NCI-H2107 (cell line): Measurements from ENCODE around the gene SOST.

ENCODE experiments used
- DNase-seq: peaks from one replicate; lab custom pipeline; 2025; lab: John Stamatoyannopoulos, UW

The SOST gene

DNA sequence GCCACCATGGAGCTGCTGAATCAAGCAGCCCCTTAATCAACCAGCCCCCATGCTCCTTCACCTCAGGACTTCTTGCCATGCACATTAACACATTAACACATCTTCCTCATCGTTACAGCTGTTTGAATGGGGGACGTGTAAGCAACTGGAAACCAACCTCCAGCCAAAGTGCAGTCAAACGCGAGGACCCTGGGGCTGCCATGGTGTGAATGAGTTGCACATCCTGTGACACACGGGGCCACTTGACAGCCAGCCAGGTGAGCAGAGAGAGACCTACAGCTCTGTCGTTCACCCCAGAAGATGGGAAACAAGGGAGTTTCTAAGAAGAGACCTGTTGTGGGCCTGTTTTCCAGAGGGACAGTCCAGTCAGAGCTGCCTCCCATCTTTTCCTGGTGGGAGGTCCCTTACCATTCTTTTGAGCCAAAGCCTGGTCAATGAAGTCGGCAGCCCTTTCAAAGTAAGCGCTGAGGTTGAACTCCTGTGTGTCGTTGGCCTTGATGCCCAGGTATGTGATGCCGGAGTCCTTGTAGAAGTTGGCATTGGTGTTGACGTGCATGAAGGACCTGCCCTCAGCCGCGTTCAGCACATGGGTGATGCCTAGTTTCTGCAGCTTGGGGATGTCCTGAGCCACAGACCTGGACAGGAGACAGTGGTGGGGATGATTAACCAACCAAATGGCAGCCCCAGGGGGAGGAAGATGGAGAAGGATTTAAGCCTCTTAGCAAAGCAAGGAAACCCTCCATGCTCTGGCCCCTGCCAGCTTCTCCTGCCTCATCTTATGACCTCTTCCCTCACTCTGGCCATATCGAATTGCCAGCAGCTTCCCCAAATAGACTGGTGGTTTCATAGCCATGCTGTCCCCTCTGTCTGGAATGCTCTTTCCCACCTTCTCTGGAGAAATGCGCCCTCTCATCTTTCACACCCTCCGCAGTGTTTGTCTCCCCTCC, 16.0 kb upstream of the SOST start:
- no peak for DNase-seq

DNA sequence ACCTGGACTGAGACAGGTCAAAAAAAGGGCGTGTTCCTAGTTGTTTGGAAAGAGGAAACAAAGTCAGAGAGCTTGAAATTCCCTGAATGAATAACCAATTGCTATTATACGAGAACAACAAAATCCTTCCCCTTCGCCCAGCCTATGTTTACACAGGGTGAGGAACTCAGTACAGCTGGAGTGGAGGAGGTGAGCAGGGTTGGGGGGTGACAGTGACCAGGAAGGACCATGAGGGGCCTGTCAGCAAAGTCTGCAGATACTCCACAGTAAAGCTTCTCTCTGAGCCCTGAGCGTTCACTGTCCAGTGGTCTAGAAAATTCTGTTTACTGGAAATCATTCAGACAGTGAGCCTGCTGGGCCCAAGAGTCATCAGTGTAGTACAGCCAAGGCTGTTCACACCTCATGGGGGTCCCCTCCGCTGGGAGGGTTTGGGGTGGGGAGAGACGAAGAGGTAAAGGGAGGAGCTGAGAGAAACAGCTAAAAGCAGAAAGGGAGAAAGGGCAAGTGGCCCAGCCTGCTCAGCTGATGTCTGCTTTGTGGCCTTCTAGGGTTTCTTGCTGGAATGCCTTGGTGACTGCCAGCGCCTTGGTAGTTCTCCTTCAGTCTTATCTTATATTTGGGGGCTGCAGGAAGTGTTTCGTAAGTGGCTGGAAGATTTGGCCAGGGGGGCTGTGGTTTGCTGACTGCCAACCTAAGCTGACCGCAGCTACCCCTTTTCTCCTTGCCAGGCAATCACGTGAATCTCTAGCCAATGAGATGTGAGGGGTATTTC, 14.5 kb upstream of the SOST start:
- no peak for DNase-seq

DNA sequence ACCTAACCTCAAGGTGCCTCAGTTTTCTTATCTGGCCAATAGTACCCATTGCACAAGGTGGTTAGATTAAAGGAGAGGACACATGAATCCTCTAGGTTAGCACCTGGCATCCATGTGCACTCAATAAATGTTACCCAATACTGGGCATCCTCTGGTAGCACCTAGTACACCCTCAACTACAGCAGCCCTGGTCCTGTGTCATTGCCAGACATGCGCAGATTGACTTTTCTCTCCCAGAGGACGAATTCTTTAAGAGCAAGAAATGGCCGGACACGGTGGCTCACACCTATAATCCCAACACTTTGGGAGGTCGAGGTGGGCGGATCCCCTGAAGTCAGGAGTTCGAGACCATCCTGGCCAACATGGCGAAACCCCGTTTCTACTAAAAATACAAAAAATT, 12.9 kb upstream of the SOST start:
- no peak for DNase-seq

DNA sequence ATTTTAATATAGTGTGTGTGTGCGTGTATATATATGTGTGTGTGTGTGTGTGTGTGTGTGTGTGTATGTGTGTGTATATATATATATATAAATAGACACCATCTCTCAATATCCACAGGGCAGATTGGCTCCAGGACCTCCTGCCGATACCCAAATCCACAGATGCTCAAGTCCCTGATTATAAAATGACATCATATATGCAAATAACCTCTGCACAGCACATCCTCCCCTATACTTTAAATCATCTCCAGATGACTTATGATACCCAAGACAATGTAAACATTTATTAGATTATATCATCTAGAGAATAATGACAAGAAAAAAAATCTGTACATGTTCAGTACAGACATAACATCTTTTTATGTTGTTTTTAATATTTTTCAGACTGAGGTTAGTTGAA, 12.4 kb upstream of the SOST start:
- no peak for DNase-seq

DNA sequence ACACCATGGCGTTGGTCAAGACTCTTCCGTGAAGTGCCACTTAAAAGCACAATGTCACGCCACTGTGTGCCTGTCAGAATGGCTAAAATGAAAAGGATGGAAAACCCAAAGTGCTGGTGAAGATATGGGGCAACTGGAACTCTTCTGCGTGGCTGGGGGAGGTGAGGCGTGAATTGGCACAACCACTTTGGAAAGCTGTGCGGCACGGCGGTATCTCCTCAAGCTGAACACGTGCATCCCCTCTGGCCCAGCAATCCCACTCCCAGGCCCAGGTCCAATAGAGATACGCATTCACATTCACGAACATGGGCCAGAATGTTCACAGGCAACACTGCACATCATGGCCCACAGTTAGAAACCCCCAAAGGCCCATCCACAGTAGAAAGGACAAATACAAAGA, 11.3 kb upstream of the SOST start:
- no peak for DNase-seq

DNA sequence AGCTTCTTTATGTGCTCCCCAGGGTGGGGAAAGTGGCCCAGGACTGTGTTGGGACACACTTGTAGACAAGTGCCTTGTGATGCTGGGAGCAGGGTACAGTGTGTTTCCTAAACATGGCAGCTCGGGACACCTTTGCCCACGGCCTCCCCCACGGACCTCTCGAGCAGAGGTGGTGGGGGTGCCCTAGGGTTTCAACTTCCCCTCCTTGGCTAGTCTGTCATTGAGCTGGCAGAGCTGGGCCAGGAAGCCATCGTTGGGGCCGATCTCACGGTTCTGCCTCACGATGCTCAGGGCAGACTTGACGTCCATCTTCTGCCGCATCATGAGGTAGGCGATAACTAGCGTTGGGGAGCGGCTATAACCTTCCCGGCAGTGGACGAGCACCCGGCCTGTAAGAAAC, 10.8 kb upstream of the SOST start:
- DNase-seq, result no peak

DNA sequence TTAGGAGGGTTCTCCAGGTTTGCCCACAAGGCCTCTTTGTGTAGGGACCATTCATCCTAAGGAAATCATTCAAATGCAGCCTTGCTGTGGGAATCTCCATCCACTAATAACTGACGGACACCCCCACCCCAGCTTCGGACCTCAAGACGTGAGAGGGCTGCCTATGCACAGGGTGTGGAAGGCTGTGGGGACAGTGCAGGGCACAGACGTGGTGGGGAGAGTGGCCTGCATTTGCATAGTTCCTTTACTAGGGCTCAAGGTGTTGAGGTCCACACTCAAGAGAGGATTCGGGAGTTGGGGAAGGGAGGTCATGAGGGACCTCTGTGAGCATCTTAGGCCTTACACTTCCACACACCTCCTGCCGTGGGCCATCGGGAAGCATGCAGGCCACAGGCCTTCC, 10.4 kb upstream of the SOST start:
- no peak for DNase-seq

DNA sequence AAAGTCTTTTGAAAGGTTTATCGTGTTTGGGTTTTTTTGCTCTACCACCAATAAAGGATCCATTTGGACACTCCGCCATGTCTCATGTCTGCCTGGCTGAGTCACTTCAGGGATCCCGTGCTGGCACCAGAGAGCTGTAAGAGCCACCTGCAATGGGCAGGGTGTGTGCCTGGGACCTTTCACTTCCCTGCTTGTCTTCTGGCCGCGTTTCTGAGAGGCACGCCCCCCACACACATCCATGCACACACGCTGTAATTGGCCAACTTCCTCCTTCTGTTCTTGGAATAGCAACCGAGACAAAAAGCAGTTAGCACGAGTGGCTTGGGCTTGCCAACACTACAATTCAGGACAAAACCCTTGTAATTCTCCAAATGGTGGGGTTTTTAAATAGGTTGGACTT, 9.8 kb upstream of the SOST start:
- DNase-seq, result no peak

DNA sequence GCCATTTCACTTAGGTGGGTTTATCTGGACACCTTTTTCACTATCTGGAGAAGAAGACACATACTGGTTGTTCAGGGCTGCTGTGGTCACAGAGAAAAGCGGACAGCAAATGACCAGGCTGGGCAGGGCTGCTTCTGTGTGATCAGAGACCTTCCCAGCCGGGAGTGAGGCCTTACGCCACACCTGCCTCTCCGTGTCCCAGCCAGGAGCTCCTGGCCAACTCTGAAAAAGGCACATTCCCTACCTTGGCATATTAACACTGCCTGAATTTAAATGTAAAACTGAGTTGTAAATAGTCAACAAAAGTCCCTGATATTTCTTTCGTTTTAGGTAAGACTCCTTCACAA, 9.1 kb upstream of the SOST start:
- no peak for DNase-seq

DNA sequence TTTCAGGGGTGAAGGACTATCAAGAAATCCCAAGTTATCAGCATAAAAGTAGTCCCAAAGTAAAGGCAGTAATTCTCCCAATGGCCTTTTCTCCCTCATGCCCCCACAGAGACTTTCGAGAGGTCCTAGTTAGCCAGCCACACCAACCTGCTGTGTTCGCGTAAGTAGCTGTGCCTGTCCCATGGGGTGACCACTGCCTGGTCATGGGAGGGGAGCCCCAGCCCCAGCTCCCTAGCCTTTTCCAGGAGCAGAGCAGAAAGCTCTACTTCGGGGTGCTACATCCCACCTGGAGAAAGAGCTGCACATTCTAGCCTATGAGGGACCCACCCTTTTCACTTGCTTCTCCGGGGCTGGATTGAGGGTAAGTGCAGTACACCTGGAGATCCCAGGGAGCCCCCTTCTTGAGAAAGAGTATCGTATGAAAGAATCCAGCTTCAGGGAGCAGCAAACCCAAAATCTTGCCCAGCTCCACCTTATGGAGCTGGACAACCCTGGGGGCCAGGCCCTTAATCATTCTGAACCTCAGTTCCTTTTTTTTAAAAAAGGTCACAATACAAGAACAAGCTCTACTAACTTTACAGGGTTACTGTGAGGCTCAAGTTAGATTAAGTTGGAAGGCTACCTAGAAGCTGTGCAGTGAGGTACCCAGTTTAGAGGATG, 8.6 kb upstream of the SOST start:
- DNase-seq, result no peak

DNA sequence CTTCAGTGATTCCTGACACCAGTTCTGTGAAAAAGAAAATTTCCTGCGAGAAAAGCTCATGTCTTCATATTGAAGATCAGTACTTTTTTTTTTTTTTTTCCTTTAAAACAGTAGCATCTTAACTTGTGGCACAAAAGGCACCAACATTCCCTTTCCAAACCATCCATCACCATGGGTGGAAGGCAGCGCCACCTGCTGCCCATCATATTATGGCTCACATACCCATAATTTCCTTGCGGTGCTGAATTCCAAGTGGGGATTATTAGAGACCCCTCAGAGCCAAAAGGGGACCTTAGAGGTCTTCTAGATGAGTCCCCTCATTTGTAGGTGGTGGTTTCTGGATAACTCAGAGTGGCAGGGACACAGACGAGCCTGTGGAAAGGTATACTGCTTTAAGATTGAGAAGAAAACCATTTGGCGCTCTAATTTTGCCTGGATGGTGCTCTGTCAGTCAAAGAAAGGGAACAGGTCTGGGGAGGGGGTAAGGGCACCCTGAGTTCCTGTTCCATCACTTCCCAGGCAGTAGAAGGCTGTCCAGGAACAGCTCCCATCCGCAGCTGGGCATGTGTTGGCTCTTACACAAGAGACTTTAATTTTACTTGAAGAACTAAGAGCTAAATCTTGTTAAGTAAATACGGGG, 7.9 kb upstream of the SOST start:
- no peak for DNase-seq

DNA sequence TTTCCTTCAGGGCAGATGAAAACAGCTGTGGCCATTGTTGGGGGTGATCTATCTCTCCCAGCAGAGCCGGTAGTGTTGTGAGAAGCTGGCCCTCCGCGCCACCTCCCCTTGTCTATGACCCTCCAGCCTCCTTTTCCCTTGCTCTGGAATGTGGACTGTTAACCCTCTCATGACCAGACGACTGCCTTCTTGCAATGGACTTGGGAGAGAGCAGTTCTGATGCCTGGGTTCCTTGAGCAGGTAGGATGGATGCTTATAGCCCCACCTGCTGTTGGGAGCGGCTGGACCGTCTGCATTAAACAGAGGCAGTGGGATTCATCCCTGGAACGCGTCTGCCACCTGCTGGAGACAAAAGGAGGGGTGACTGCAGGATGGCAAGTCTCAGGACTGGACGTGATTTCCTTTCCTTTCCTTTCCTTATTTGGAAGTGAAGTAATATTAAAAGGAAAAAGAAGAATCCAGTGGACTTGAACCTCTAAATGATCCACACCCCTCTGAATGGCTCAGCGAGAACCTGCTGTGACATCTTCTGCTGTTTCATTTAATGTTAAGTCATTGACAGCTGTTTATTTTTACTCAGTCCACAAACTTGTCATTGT, 1.8 kb upstream of the SOST start:
- peak; percentile 68 for DNase-seq

DNA sequence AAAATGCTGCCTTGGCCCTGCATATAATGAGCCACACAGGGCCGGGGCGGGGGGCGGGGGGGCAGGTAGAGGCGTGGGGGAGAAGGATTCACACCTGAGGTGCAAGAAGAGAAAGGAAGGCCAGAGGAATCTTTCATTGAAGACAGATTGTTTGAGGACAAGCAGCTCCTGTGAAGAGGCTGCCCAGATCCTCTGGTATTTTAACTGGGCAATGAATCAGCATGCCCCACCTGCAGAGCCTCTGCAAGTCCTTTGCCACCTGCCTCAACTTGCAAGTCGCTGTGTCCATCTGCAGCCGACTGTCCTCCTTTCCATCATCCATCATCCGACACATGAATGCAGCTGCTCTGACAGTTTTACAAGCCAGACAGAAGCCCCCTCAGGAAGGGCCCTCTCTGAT, 1.2 kb upstream of the SOST start:
- no peak for DNase-seq

DNA sequence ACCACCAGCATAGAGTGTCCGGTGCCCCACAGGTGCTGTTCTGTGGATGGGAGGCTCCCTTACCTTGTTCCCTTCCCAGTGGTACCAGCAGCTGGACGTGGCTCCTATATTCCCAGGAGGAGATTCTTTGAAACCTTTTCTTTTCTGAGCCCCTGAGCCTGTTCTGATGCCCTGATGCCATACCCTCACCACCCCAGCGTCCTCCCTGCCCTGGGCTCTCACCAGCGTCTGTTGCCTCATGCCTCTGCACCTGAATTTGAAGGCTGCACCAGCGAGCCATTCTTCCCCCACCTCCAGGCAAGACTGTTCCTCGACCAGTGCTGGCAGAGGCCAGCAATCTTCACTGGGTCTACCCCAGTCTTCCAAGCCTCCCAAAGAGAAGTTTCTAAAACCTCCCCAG, 505 bp downstream of the SOST start:
- DNase-seq, result no peak

DNA sequence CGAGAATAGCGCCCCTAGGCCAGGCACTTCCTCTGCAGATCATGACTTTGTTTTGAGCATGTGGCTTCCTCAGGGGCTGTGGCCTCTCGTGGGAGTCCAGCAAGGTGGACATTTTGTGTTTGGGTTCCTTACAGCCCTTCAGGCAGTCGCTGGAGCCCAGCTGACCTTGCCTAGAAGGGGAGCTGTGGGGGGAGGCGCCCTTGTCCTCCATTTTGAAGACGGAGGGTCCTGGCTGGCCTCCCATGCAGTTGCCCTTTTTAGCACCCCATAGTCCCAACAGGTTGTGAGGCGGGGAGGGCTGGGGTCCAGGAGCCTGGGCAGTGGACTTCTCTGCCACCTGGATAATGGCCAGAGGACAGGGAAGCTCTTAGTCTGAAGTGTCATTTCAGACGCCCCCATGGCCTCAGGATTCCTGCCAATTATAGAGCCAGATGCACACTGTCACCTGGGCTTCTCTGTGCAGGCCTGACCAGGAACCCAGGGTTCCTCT, 1.4 kb downstream of the SOST start:
- DNase-seq, result no peak

DNA sequence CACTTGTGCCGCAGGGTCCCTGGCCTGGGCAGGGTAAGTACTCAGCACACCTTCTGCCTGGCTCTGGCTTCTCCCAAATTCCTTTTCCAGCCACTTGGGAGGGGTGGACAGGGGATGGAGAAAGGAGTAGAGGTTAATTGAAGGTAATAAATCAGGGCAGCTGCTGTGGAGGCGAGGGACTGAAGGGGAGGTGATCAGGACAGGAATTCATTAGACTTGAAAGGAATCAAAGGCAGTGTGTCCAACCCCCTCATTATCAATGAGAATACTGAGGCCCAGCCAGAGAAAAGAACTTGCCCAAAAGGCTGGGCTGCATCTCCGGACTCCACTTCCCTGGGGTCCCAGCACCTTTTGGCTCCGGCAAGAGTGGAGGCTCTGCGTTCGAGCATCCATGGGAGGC, 2.4 kb downstream of the SOST start:
- DNase-seq, result no peak

DNA sequence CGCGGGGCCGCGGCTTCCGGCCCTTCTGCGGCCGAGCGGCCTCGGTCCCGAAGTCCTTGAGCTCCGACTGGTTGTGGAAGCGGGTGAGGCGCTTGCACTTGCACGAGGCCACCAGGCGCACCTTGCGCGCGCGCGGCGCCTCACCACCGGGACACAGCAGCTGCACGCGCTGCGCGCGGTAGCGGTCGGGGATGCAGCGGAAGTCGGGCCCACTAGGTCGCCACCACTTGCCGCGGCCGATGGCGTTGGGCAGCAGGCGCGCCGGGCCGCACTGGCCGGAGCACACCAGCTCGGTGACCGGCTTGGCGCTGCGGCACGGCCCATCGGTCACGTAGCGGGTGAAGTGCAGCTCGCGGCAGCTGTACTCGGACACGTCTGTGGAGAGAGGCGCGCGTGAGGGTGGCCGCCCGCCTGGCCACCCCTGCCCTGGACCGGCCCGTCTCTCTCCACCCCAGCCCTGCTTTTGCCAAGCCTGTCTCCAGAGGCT, 3.2 kb downstream of the SOST start:
- no peak for DNase-seq

DNA sequence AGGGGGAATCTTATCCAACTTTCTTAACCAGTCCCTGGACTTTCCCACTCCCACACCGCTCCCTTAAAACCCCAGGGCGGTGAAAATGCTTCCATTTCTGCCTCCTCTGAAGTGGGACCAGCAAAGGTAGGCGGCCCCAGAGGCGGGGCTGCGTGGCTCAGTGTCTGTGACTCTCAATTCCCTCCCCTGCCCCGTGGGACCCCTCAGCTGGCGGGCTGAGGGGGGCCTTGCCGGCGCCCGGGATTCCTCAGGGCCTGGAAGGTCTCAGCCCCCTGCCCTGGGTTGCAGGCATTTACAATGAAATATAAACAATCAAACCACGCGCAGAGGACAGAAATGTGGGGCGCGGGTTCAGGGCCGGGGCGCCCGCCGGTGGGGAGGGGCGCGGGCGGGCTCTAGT, 3.6 kb downstream of the SOST start:
- DNase-seq, result no peak

DNA sequence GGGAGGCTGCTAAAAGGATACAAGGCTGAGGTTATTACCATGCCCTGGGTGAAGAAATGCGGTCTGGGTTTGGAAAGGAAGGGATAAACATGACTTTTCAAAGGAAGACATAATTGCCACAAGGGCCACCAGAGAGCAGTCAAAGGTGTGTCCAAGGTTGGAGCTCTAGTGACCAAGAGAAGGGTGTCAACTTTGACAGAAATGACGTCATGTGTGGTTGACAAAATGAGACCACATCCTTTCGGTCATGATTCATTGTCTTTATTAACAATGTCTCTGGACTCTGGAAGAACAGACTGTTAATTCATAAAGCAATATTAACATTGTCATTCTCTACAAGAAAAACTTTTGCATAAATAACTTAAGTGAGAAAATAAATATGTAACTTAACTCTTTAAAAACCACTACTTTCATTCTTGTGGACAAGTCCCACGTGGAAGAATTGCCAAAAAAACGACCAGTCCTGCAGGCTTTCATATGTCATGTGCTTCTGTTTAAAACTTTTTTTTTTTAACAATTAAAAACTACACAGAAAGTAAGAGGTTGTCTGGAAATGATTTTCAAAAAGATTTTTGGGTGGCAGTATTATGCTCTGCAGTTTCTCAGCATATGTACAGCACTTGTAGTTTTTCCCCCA, 5.0 kb downstream of the SOST start:
- no peak for DNase-seq

DNA sequence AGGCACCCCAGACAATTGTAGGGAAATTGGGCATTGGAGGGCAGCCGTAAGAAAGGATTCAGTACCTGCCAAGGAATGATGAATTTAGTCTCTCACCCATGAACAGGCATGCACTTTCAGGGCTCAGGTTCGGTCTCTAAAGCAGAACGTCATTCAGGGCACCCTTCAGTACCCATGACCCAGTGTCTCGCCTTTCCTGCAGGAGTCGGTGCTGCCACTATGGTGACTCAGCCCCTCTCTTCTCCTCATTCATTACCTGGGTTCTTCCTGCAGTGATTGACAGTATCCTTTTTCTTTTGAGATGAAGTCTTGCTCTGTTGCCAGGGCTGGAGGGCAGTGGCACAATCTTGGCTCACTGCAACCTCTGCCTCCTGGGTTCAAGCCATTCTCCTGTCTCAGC, 8.4 kb downstream of the SOST start:
- DNase-seq, result no peak

DNA sequence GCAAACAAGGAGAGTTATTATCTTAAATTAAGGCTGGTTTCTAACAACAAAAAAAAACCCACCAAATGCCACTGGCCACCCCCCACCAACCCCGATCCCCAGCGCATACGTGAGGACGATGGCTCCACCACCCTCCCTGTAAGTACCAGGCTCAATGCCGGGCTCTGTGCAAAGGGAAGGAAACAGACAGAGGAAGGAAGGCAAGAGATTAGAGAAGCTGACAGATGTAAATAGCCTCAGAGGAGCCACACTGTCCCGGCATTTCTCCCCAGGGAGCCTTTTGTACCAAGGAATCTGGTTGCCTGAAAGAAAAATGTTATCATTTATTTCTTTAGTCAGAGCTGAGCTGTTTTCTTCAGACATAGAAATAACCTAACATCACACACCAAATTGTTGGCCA, 13.1 kb downstream of the SOST start:
- DNase-seq, result no peak
